ENCODE results near the gene SGPL1.

DNA sequence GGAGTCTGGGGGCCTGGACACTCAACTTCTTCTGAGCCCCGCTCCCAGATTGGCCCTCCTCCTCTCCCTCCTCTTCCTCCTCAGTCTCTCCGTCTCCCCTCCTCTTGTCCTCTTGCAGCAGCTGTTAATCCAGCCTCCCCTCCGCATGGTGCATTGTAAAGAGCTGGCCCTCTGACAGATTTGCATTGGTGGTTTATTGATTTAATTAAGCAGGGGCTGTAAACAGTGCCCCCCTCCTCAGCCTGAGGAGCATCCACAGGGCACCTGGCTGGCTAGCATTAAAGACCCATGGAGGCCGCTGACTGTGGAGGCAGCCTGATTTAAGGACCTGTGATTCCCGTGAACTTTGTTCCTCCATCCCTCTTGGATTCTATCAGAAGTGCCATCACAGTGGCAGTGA lies 101.5 kb downstream of the SGPL1 start:
- TF ChIP-seq, protein P1, sequence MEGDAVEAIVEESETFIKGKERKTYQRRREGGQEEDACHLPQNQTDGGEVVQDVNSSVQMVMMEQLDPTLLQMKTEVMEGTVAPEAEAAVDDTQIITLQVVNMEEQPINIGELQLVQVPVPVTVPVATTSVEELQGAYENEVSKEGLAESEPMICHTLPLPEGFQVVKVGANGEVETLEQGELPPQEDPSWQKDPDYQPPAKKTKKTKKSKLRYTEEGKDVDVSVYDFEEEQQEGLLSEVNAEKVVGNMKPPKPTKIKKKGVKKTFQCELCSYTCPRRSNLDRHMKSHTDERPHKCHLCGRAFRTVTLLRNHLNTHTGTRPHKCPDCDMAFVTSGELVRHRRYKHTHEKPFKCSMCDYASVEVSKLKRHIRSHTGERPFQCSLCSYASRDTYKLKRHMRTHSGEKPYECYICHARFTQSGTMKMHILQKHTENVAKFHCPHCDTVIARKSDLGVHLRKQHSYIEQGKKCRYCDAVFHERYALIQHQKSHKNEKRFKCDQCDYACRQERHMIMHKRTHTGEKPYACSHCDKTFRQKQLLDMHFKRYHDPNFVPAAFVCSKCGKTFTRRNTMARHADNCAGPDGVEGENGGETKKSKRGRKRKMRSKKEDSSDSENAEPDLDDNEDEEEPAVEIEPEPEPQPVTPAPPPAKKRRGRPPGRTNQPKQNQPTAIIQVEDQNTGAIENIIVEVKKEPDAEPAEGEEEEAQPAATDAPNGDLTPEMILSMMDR (IDR thresholded peaks at IDR 0.05 in 2 of 3, conservative IDR thresholded peaks at IDR 0.05 in 1 of 3; ENCODE audit: control insufficient read depth in 2 of 3, extremely low read depth in 1 of 3, insufficient read depth in 1 of 3, low read depth in 3 of 3, low read length in 3 of 3), result no peak
- TF ChIP-seq CHD2 (IDR thresholded peaks at IDR 0.05; ENCODE audit: borderline replicate concordance, low read depth, low read length), result no peak

Data from GM12878 (cell line).